Measurements from ENCODE around the gene HLF.

GRCh38 chr17:55326030-55326429, 61.3 kb downstream of the HLF start:
- TF ChIP-seq CTCF (IDR thresholded peaks at IDR 0.05) = no peak
- no peak for TF ChIP-seq POLR2A (IDR thresholded peaks at IDR 0.05)
- TF ChIP-seq EP300 (IDR thresholded peaks at IDR 0.05; ENCODE audit: low read depth) = no peak
